ENCODE measurements around the gene ANKS1A.
"Not testable (repeated sequence)": the region's sequence is repeated elsewhere in the genome, so short reads cannot be mapped to it uniquely, and the experiment has no call there.

Gene ANKS1A

DNA sequence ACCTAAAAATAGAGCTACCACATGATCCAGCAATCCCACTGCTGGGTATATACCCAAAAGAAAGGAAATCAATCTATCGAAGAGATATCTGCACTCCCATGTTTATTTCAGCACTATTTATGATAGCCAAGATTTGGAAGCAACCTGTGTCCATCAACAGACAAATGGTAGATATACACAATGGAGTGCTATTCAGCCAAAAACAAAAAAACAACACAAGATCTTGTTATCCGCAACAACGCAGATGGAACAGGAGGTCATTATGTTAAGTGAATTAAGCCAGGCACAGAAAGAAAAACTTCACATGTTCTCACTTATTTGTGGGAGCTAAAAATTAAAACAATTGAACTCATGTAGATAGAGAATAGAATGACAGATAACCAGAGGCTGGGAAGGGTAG lies 249.1 kb downstream of the ANKS1A start:
- not testable (repeated sequence) for DNase-seq

DNA sequence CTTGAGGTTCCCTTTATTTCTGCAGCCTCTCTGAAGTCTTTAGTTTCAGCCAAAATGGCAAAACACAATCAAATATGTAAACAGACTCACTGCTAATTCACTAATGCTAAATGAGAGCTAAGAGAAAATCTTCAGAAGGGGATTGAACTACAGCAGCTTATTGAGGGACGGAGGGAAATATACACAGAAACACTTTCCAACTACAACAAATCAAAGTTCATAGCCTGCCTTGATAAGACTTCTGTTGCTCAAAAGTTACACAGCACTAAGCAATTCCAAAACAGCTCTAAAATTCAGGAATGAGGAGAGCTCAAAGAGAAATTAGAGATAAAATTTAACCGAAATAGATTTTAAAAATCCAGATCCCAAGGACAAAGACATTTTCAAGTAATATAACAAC lies 250.4 kb downstream of the ANKS1A start:
- no peak for DNase-seq

DNA sequence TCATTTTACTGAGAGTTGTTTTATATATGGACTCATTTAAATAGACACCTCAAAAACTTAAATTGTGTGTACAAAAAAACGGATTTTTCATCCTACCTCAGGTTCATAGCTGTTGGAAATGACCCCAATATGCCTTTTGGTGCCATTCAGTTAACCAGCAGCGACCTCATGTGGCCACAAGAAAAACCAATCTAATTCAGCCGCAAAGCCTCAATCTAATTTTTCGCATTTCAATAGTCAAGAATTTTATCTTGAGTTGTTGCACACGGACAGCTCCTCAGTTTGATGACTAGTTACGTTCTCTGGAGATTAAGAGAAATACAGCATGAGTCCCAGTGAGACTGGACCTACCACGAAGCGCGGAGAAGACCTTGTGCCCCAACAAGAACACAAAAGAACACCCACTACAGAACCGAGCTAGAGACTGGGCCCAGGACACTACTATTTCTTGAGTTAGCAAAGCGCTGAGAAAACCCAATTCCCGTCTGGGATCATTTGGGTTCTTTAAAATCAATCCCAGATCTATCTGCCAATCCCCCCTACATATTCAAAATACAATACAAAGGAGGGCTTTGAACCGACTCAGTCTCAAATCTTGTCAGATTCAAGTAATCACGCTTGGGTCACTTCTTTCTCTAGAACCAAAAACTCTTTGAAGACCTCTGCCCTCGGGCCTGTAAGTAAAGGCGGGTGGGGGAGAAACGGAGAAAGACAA lies 251.0 kb downstream of the ANKS1A start:
- peak in 3 of 5 experiments; percentile 7 to 73 (median 29) for DNase-seq

DNA sequence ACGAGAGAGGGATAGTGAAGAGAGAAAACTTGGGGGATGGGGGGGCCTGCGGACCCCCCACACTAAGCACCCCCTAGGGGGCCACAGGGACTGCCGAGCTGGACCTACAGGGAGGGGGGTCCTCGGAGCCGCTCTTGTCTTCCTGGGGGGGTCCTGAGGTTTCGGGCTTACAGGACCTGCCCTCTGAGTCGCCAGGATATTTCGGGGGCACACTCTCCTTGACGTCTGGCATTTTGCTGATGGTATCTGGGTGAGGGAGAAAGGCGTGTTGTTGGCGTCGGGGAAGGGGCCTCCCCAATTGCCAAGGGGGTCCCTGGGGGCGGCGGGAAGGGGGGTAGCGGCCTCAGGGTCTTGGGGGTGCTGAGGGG lies 251.6 kb downstream of the ANKS1A start:
- DNase-seq = no peak
